Measurements from ENCODE around the gene KLF7.

KLF7 gene

GRCh38 chr2:207073801-207074678 lies 91.7 kb downstream of the KLF7 start:
- intact Hi-C loops (cut with DNase I) = loop anchor here (5.0 kb wide), 1 partner anchor 88 kb away; no protein-coding TSS in a partner anchor
- peak in 6 of 10 donors; percentile 16 to 83 (median 56) for DNase-seq

- DNase-seq = no peak
- intact Hi-C loops (cut with DNase I) = loop anchor here (5.0 kb wide), 1 partner anchor 89 kb away; no protein-coding TSS in a partner anchor
Measured at GRCh38 chr2:207073412-207073800, 92.3 kb downstream of the KLF7 start.

GRCh38 chr2:207072571-207072970 lies 93.2 kb downstream of the KLF7 start:
- DNase-seq = no peak
- intact Hi-C loops (cut with DNase I) = loop anchor here (5.0 kb wide), 1 partner anchor 90 kb away; no protein-coding TSS in a partner anchor

- intact Hi-C loops (cut with DNase I) = loop anchor here (5.0 kb wide), 1 partner anchor 90 kb away; no protein-coding TSS in a partner anchor
- no peak for DNase-seq
Measured at GRCh38 chr2:207071820-207072219, 93.9 kb downstream of the KLF7 start.

GRCh38 chr2:207067473-207067872 lies 98.3 kb downstream of the KLF7 start:
- intact Hi-C loops (cut with DNase I) = no loop called here
- DNase-seq = no peak

- intact Hi-C loops (cut with DNase I) = no loop called here
- peak in 2 of 10 donors; percentile 50 to 64 for DNase-seq
Measured at GRCh38 chr2:207066791-207067460, 98.8 kb downstream of the KLF7 start.

- no peak for DNase-seq
- intact Hi-C loops (cut with DNase I) = no loop called here
Measured at GRCh38 chr2:207066166-207066565, 99.6 kb downstream of the KLF7 start.

GRCh38 chr2:207064128-207064690 lies 101.5 kb downstream of the KLF7 start:
- peak in 1 of 10 donors; percentile 37 for DNase-seq
- intact Hi-C loops (cut with DNase I) = no loop called here

- intact Hi-C loops (cut with DNase I) = no loop called here
- DNase-seq = no peak
Measured at GRCh38 chr2:207061181-207061580, 104.6 kb downstream of the KLF7 start.

GRCh38 chr2:207055257-207055656 lies 110.5 kb downstream of the KLF7 start:
- DNase-seq = peak in 1 of 10 donors; percentile 41
- intact Hi-C loops (cut with DNase I) = no loop called here

- intact Hi-C loops (cut with DNase I) = no loop called here
Measured at GRCh38 chr2:207054521-207054920, 111.2 kb downstream of the KLF7 start.

GRCh38 chr2:207051385-207051965 lies 114.3 kb downstream of the KLF7 start:
- DNase-seq = no peak
- intact Hi-C loops (cut with DNase I) = no loop called here

More at GRCh38 chr2:207054521-207054920, 111.2 kb downstream of the KLF7 start:
- no peak for DNase-seq

GRCh38 chr2:207049122-207049521 lies 116.6 kb downstream of the KLF7 start:
- intact Hi-C loops (cut with DNase I) = loop anchor here (10.0 kb wide), 3 partner anchors 116 to 426 kb away; partner anchors contain the start of gene KLF7

GRCh38 chr2:207048416-207048815 lies 117.3 kb downstream of the KLF7 start:
- intact Hi-C loops (cut with DNase I) = loop anchor here (10.0 kb wide), 3 partner anchors 116 to 426 kb away; partner anchors contain the start of gene KLF7
- DNase-seq = no peak

More at GRCh38 chr2:207049122-207049521, 116.6 kb downstream of the KLF7 start:
- no peak for DNase-seq

GRCh38 chr2:207046724-207047123 lies 119.0 kb downstream of the KLF7 start:
- intact Hi-C loops (cut with DNase I) = loop anchor here (10.0 kb wide), 3 partner anchors 118 to 428 kb away; partner anchors contain the start of gene KLF7
- DNase-seq = peak in 2 of 10 donors; percentile 32 to 66

GRCh38 chr2:207045531-207045930 lies 120.2 kb downstream of the KLF7 start:
- no peak for DNase-seq
- intact Hi-C loops (cut with DNase I) = loop anchor here (10.0 kb wide), 3 partner anchors 119 to 429 kb away; partner anchors contain the start of gene KLF7

GRCh38 chr2:207044379-207045362 lies 121.1 kb downstream of the KLF7 start:
- intact Hi-C loops (cut with DNase I) = loop anchor here (5.0 to 10.0 kb wide), 4 partner anchors 62 to 430 kb away; partner anchors contain the start of gene KLF7
- no peak for DNase-seq

- intact Hi-C loops (cut with DNase I) = loop anchor here (5.0 to 10.0 kb wide), 4 partner anchors 61 to 432 kb away; partner anchors contain the start of gene KLF7
- DNase-seq = no peak
Measured at GRCh38 chr2:207042841-207043240, 122.9 kb downstream of the KLF7 start.

Measured in posterior cingulate gyrus (tissue), 11 donors.